ENCODE data around the gene LRRC10.

Gene LRRC10

DNA sequence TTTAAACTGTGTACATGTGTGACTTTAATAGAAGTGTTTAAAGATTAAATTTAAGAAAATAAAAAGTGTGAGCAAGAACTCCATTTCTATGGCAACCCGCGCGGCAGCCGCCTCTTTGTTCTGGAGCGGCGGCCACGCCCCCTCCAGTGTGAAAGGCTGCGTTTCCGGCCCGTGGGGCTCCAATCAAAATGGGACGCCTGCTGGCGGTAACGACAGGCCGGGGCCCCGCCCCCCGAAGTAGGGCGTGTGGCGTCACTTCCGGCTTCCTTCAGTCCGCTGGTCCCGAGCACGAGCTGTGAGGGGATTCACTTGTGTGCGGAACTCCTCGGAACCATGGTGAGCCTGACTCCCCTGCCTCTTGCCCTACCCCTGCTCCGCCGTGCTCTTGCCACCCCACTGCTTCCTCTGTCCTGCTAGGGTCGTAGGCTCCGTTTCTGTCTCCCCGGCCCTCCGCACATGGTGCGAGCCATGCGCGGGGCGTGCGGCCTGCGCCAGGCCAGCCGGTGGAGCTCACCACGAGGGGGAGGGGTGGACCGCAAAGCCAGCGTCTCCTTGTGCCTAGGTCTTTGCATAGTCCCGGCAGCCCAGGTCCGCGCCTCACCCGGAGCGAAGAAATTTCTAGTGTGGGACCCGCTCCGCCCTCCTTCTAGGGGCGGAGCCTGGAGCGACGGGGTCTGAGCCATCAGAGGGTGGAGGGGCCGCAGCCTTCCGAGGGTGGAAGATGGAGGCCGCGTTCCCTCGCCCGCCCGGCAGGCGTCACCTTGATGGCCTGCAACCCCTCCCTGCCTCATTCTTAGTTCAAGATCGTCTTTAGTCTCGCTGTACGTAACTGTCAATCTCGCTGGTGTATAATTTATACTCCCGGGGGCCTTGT is 25.3 kb downstream of the LRRC10 start, which contains the start of gene CCT2:
Gene CCT2 (plus strand): TSS at position 271 of the 874 bp plus-strand sequence. CDS start 63 bp downstream, at position 334.
- H3K4me3 ChIP-seq = peak within 1 kb of the TSS; percentile 98
- peak; percentile 96 for DNase-seq (ENCODE audit: low spot score)
- TF ChIP-seq, protein P1, sequence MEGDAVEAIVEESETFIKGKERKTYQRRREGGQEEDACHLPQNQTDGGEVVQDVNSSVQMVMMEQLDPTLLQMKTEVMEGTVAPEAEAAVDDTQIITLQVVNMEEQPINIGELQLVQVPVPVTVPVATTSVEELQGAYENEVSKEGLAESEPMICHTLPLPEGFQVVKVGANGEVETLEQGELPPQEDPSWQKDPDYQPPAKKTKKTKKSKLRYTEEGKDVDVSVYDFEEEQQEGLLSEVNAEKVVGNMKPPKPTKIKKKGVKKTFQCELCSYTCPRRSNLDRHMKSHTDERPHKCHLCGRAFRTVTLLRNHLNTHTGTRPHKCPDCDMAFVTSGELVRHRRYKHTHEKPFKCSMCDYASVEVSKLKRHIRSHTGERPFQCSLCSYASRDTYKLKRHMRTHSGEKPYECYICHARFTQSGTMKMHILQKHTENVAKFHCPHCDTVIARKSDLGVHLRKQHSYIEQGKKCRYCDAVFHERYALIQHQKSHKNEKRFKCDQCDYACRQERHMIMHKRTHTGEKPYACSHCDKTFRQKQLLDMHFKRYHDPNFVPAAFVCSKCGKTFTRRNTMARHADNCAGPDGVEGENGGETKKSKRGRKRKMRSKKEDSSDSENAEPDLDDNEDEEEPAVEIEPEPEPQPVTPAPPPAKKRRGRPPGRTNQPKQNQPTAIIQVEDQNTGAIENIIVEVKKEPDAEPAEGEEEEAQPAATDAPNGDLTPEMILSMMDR (IDR thresholded peaks at IDR 0.05) = no peak
- peak within 1 kb of the TSS; percentile 78 to 90 for H3K27ac ChIP-seq

DNA sequence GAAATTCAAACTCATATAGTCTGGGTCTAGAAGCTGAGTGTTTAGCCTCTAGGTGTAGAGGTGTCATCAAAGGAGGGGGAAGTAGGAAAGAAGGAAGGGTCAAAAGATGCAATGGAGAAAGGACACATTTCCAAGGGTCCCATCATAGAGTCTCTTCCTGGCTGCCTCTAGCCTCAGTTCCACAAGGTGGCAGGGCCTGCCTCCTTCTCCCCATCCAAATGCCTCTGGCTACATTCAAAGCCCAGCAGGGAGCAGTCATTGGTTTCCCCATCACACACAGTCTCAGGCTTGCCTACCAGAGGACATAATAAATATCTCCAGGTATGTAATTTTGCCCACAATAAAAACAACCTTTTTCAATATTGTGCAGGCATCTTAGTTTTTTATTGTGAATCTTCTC is 27.5 kb downstream of the LRRC10 start:
- no peak overlapping the region for H3K4me3 ChIP-seq
- no peak for DNase-seq (ENCODE audit: low spot score)
- TF ChIP-seq, protein P1 (IDR thresholded peaks at IDR 0.05) = no peak
- H3K27ac ChIP-seq = no peak overlapping the region

DNA sequence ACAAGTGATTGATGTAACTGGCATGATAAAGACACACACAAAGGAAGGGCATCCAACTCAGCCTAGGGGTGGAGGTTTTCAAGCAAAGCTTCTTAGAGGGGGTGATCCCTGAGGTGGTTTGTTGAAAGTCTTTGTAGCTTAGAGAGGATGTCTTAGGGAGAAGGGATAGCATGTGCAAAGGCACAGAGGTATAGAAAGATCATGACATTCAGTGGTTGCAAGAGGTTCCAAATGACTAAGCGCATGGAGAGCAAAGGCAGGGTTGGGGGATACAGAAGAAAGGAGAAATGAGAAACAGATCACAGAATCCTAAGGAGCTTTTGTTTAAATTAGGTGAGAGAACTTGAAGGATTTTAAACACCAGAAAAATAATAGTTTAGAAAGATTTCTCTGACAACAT is 30.6 kb downstream of the LRRC10 start:
- TF ChIP-seq, protein P1 (IDR thresholded peaks at IDR 0.05) = no peak
- Histone ChIP-seq H3K27ac (no peak overlapping the region), H3K4me3 (no peak overlapping the region)
- DNase-seq (ENCODE audit: low spot score) = no peak

DNA sequence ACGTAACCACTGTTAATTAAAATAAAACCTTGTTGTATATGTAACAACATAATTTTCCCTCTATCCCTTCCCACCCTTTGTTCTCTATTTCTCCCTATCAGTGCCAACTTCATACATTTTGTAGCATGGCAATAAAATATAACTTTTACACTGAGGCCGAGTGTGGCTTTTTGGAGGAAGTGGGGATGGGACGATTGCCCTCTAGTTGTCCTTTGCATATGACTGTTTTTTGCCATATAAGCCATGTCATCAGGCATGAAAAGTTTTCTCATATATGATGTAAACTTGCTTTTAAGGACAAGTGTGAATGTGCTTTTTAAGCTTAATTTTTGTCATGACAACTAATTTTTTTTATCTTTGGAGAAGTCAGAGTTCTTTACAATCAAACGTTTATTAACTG is 31.7 kb downstream of the LRRC10 start:
- TF ChIP-seq, protein P1 (IDR thresholded peaks at IDR 0.05) = no peak
- H3K27ac ChIP-seq = no peak overlapping the region
- no peak for DNase-seq (ENCODE audit: low spot score)

DNA sequence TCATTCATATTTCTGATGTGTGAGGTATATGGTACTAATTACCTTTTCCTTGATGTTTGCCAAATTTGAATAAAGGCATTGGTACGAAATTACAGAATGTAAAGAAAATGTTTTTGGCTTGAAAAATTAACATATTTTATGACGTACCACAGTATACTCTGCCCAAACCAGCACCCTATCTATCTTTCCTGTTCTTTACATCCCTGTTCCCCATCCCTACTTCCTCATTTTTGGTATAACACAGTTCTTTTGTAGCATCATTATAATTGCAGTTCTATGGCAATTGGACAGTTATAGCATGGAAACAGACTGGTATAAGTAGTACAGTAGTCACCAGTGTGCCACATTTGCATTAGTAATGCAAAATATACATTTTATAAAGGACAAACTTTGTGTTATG is 32.4 kb downstream of the LRRC10 start:
- no peak overlapping the region for H3K27ac ChIP-seq
- H3K4me3 ChIP-seq = no peak overlapping the region
- no peak for DNase-seq (ENCODE audit: low spot score)
- TF ChIP-seq, protein P1 (IDR thresholded peaks at IDR 0.05) = no peak

More for the DNA sequence above, 31.7 kb downstream of the LRRC10 start:
- no peak overlapping the region for H3K4me3 ChIP-seq

DNA sequence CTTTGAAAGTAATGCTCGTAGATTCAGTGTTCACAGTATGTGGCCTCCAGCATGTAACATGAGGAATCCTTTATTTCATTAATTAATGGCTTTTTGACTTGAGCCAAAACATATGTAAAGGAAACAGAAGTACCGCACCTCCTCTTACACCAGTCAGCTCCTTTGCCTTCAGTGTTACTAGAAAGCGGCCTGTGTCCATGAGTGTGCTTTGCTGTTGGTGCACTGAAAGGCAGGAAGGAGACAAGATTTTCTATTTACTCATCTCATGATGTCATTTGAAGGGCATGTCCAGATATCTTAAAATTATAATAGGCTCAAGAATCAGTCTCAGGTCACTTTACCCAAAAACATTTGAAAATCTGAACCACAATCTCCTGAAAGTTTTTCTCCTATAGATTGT is 35.4 kb downstream of the LRRC10 start:
- TF ChIP-seq, protein P1 (IDR thresholded peaks at IDR 0.05) = no peak
- DNase-seq (ENCODE audit: low spot score) = no peak
- H3K4me3 ChIP-seq = no peak overlapping the region
- no peak overlapping the region for H3K27ac ChIP-seq
